Esophagus muscularis mucosa (tissue), 4 donors: ENCODE results near the gene CCIN. TPM values are rescaled to one million over a fixed set of nuclear protein-coding genes. Genes with fewer than 3 reads are reported as not detected.
A peak's percentile ranks its signal among the peaks of the same experiment; 100 is the strongest.

Experiments
- DNase-seq: peaks from one replicate; pipeline ENCODE4 v3.0.0-alpha.2; 2017; ENCODE audit errors: extremely low spot score
- H3K27ac ChIP-seq, 4 donors: fragments of 200-600 bp; sonication (generic); replicated peaks in 1 of 4; 1 replicate in 3 of 4; 2 replicates in 1 of 4; pipeline ENCODE4 v1.5.1; 2016 to 2019; ENCODE audit warnings: mild to moderate bottlenecking in 1 of 4
- H3K27me3 ChIP-seq, 4 donors: fragments of 200-600 bp; sonication (generic); one replicate each; pipeline versions ENCODE4 v1.5.1 to v1.6.0; 2016 to 2019
- H3K36me3 ChIP-seq, 4 donors: fragments of 200-600 bp; sonication (generic); one replicate each; pipeline ENCODE4 v1.5.1; 2016 to 2019
- H3K4me1 ChIP-seq, 4 donors: fragments of 200-600 bp; sonication (generic); one replicate each; pipeline ENCODE4 v1.5.1; 2016 to 2019
- H3K4me3 ChIP-seq, 4 donors: fragments of 200-600 bp; sonication (generic); 1 replicate in 2 of 4; 2 replicates in 2 of 4; pipeline ENCODE4 v1.5.1; 2016 to 2019; ENCODE audit warnings: mild to moderate bottlenecking in 4 of 4, moderate library complexity in 1 of 4
- H3K9me3 ChIP-seq, 4 donors: fragments of 200-600 bp; sonication (generic); 1 replicate in 3 of 4; 2 replicates in 1 of 4; pipeline ENCODE4 v1.5.1; 2016 to 2019
- CTCF ChIP-seq, 3 experiments: fragments of 200-600 bp in 2 of 3; fragments of 450-650 bp in 1 of 3; sonication (generic) in 2 of 3; IDR thresholded peaks; one replicate each; pipeline ENCODE4 v1.5.1; 2017 to 2019; ENCODE audit warnings: antibody characterized with exemption in 3 of 3, mild to moderate bottlenecking in 2 of 3, moderate library complexity in 1 of 3
- EP300 ChIP-seq: sonication (generic); formaldehyde crosslinking; IDR thresholded peaks from one replicate; pipeline ENCODE4 v1.6.1; 2017; ENCODE audit warnings: antibody characterized with exemption
- POLR2A ChIP-seq: fragments of 450-650 bp; IDR thresholded peaks from one replicate; pipeline ENCODE4 v1.6.1; 2017; ENCODE audit warnings: antibody characterized with exemption, moderate library complexity, mild to moderate bottlenecking, low read depth
- POLR2AphosphoS5 ChIP-seq, 2 donors: sonication (generic); formaldehyde crosslinking; IDR thresholded peaks; one replicate each; pipeline ENCODE4 v1.6.1; 2017; ENCODE audit warnings: antibody characterized with exemption in 2 of 2
- WGBS: methylation state at CpG from one replicate; pipeline ENCODE4 v1.1.5; 2018; 5-methylcytosine and 5-hydroxymethylcytosine counted together
- intact Hi-C: fragments of 100-400 bp; cut with DNase I; formaldehyde crosslinking; loops from one replicate; pipeline ENCODE4 v1.15.1; 2023
- total RNA-seq, 4 donors: library from RNA; depleted of rRNA; stranded (reverse); fragments of >200 nt; gene quantifications; one replicate each; pipeline versions ENCODE4 v1.1.0 to v1.2.1, GENCODE V29; 2016

CCIN gene
- total RNA-seq, 4 donors from 2014 or later, result 0.39 to 1.0 (median 0.46) TPM

GRCh38 chr9:36191686-36192085 is 22.5 kb downstream of the CCIN start:
- DNase-seq, result no peak
- no peaks in the 10 kb centered on the region for H3K9me3 ChIP-seq
- H3K27me3 ChIP-seq, result no peaks in the 10 kb centered on the region
- peak overlapping the region; percentile 82 to 95 (median 92) for H3K4me3 ChIP-seq
- H3K4me1 ChIP-seq, result peaks cover 36 to 55% (median 49%) of the 10 kb centered on the region in 4 donors
- WGBS, result 0% methylated on average over 7 of the region's 7 CpGs
- peaks cover 0 to 19% (median 5%) of the 10 kb centered on the region in 4 donors for H3K36me3 ChIP-seq
- H3K27ac ChIP-seq, result peak overlapping the region; percentile 91 to 94 (median 92)
- intact Hi-C loops, result loop anchor here (5.0 to 10.0 kb wide), 2 partner anchors 63 to 136 kb away; partner anchors contain the start of gene GNE
- no peak for TF ChIP-seq POLR2A

GRCh38 chr9:36192196-36192595 is 23.0 kb downstream of the CCIN start:
- TF ChIP-seq POLR2A, result no peak
- no peak for TF ChIP-seq CTCF (IDR thresholded peaks at IDR 0.05)
- no peak for TF ChIP-seq POLR2AphosphoS5 (IDR thresholded peaks at IDR 0.05)
- 67% methylated on average over 4 of the region's 4 CpGs for WGBS
- peak overlapping the region in 1 of 4 donors; percentile 91 for H3K27ac ChIP-seq
- intact Hi-C loops, result loop anchor here (5.0 to 10.0 kb wide), 2 partner anchors 63 to 135 kb away; partner anchors contain the start of gene GNE
- no peaks in the 10 kb centered on the region for H3K9me3 ChIP-seq
- H3K4me3 ChIP-seq, result peak overlapping the region; percentile 82 to 95 (median 92)
- no peak for DNase-seq
- H3K4me1 ChIP-seq, result peaks cover 36 to 60% (median 49%) of the 10 kb centered on the region in 4 donors
- H3K36me3 ChIP-seq, result peaks cover 3 to 19% (median 7%) of the 10 kb centered on the region in 4 donors
- no peaks in the 10 kb centered on the region for H3K27me3 ChIP-seq

DNA sequence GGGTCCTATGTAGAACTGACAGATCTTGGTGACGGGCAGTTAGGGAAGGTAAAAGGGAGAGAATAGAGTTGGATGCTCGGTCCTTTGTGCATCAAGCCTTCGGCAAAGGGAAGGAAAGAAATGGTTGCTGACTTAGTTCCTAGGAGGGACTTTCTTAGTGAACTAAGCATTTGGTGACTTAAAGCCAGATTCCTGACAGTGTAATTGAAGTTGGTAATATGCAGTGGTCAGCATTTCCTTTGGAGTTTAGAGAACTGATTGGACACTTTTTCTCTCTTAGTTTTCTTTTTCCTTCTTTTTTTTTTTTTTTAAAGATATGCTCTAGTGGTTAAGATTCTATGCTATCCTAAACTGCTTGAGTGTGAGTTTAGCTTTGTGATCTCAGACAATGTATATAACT is 23.8 kb downstream of the CCIN start:
- H3K9me3 ChIP-seq, result no peaks in the 10 kb centered on the region
- peak overlapping the region; percentile 82 to 95 (median 92) for H3K4me3 ChIP-seq
- no peak for DNase-seq
- intact Hi-C loops, result loop anchor here (5.0 to 10.0 kb wide), 2 partner anchors 62 to 134 kb away; partner anchors contain the start of gene GNE
- TF ChIP-seq POLR2A (no peak), POLR2AphosphoS5 (IDR thresholded peaks at IDR 0.05) (no peak), CTCF (IDR thresholded peaks at IDR 0.05) (no peak), EP300 (no peak)
- H3K27me3 ChIP-seq, result no peaks in the 10 kb centered on the region
- H3K27ac ChIP-seq, result no peak overlapping the region
- peaks cover 4 to 20% (median 14%) of the 10 kb centered on the region in 4 donors for H3K36me3 ChIP-seq
- peaks cover 36 to 63% (median 49%) of the 10 kb centered on the region in 4 donors for H3K4me1 ChIP-seq
- WGBS, result 68% methylated on average over 3 of the region's 3 CpGs

DNA sequence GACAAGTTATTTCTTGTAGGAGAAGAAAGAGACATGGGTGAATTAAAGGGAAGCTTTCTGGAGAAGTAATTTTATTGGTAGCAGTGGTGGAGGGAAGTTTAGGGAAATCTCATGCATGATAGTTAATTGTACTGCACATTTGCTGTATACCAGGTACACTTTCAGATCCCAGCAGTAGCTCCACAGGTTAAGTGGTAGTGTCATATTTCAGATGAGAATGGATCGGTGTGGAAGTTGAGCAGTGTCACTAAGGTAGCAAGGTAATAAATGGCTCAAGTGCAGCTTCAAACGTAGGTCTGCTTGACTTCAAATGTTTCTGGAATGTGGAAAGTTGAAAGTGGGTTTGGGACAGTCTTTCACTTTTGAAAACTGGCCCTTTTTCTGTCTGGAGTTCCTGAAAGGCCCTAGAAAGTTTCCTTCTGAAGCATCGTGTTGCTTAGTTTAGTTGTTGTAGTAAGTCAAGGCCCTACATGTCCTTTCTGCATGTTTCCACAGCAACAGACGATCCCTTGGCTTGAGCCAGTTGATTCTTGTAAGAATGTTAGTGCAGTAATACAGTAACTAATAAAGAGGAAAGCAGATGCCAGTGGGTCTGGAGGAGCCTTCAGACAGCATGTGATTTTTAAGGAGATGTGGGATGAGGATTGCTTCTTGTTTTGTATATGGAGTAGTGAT is 25.3 kb downstream of the CCIN start:
- DNase-seq, result no peak
- Histone ChIP-seq H3K4me3 (no peak overlapping the region), H3K4me1 (peaks cover 36 to 63% (median 49%) of the 10 kb centered on the region in 4 donors), H3K27ac (peak overlapping the region in 1 of 4 donors; percentile 0), H3K36me3 (peaks cover 17 to 35% (median 27%) of the 10 kb centered on the region in 4 donors), H3K27me3 (no peaks in the 10 kb centered on the region), H3K9me3 (no peaks in the 10 kb centered on the region)
- TF ChIP-seq EP300 (no peak), CTCF (IDR thresholded peaks at IDR 0.05) (no peak), POLR2A (no peak), POLR2AphosphoS5 (IDR thresholded peaks at IDR 0.05) (no peak)
- intact Hi-C loops, result loop anchor here (5.0 to 10.0 kb wide), 2 partner anchors 60 to 133 kb away; partner anchors contain the start of gene GNE
- 39% methylated on average over 4 of the region's 4 CpGs for WGBS

- H3K27ac ChIP-seq, result no peak overlapping the region
- DNase-seq, result no peak
- H3K4me3 ChIP-seq, result no peak overlapping the region
- H3K36me3 ChIP-seq, result peaks cover 73 to 99% (median 96%) of the 10 kb centered on the region in 4 donors
- intact Hi-C loops, result no loop called here
- TF ChIP-seq CTCF (IDR thresholded peaks at IDR 0.05) (peak in 1 of 3 experiments; percentile 9), EP300 (no peak)
- peaks cover 32 to 39% (median 34%) of the 10 kb centered on the region in 4 donors for H3K4me1 ChIP-seq
- no peaks in the 10 kb centered on the region for H3K27me3 ChIP-seq
- WGBS, result 80% methylated on average over 8 of the region's 11 CpGs
- H3K9me3 ChIP-seq, result no peaks in the 10 kb centered on the region
Measured at GRCh38 chr9:36204906-36205547, 35.8 kb downstream of the CCIN start.
